ENCODE results near the gene PDE11A.

Gene PDE11A

DNA sequence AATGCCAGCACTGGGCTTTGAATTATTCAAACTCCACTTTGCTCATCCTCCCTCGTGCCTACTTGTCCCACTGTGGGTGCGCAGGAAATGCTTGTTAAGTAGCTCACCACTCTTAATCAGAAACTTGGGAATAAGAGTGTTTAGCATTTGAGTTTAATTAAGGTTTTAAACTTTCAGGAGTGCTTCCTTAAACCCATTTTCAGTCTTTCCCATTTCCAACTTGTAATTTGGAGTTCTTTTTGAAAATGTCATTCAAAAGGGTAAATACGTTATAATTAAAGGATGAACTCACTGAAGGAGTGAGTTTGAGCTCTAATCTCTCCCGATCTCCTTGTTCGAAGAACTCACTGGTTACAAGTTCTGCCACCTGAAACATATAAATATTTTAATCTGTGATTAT is 403.4 kb downstream of the PDE11A start:
- no peak for DNase-seq (ENCODE audit: low read depth)

GRCh38 chr2:177668617-177669016 is 404.0 kb downstream of the PDE11A start:
- no peak for DNase-seq (ENCODE audit: low read depth)

DNA sequence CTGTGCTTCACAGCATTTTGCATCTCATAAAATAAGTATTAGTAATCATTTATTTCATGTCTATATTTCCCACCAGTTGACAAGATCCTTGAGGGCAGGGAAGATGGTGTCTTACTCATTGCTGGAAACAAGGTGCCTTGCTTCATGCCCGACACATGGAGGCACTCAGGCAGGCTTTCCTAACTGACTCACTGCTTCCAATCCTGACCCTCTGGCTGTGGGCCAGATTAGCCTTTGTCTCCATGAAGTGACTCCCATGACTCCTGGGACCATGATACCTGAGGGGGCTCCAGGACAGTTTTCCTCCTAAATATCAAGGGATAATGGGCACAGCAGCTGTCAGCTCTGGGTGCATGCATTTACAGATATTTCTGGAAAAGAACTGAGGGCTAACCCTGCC is 405.0 kb downstream of the PDE11A start:
- DNase-seq (ENCODE audit: low read depth): no peak

DNA sequence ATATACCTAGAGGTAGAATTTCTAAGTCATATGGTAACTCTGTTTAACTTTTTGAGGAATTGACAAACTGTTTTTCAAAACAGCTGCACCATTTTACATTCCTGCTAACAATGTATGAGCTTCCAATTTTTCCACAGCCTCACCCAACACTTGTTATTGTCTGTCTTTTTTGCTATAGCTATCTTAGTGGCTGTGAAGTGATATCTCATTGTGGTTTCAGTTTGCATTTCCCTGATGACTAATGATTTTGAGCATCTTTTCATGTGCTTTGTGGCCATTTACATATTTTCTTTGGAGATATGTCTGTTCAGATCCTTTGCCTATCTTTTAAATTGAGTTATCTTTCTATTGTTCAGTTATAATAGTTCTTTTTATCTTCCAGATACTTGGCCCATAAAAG is 406.2 kb downstream of the PDE11A start:
- DNase-seq (ENCODE audit: low read depth): no peak

DNA sequence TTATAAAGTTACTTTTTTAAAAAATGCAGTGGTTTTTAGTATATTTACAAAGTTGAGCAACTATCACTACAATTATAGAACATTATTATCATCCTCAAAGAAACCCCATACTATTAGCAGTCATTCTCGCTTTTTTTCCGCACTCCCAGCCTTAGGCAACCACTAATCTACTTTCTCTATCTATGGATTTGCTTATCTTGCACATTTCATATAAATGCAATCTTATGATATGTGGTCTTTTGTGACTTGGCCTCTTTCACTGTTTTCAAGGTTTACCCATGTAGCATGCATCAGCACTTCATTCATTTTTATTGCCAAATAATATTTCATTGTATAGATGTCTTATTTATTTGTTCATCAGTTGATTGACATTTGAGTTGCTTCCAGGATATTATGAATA is 406.6 kb downstream of the PDE11A start:
- DNase-seq (ENCODE audit: low read depth): no peak

- DNase-seq (ENCODE audit: low read depth): no peak
These were observed 407.2 kb downstream of the PDE11A start for GRCh38 chr2:177665328-177665727.

DNA sequence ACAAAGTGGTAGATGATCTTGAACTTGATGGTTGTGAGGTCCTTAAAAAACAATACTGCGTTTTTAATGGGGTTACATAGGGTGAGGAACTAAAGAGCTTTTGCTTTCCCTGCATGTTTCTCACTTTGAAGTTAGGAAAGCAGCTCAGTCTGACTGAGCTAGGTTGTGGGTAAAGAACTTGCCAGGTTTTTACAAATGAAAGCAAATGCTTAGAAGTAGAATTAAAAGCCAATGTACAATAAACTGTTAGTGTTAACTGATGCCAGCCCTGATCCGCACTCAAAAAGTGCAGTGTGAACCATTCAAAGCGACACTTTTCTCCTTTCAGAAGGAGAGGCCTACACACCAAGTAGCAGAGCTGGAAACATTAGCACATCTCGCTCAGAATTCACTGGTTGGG is 409.7 kb downstream of the PDE11A start:
- no peak for DNase-seq (ENCODE audit: low read depth)

DNA sequence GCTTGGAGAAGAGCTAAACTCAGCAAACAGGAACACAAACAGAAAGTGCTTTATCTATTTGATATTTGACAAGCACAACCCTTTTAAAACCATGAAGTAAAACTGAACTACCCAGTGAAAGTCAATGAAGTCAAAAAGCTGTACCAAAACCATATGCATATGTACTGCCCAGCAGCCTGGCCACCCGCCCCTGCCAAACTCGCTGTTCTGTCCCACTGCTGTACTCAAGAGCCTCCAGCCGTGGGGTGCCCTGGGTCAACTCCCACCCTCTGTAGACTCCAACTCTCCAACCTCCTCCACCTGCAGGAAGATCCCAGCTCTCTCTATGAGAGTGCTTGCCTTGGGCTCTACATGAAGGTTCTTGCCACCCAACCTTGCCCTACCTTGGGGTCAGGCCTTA is 411.8 kb downstream of the PDE11A start:
- DNase-seq (ENCODE audit: low read depth): no peak

DNA sequence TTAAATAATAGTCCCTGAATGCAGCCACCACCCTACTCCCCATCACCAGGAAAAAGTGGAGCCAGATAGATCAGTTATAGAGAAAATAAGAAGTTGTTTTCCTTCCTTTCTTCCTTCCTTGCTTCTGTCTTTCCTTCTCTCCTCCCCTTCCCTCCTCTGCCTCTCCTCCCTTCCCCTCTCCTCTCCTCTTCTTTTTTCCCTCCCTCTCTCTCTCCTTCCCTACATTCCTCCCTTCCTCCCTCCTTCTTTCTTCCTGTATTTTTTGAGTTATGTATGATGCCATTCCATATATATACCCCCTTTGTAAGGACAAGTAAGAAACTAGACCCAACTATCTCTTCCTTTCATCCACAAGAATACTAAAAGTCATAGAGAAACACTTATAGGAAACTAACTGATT is 414.3 kb downstream of the PDE11A start:
- DNase-seq (ENCODE audit: low read depth): no peak

- DNase-seq (ENCODE audit: low read depth): no peak
These were observed 420.7 kb downstream of the PDE11A start for GRCh38 chr2:177651833-177652232.

GRCh38 chr2:177649568-177650518 is 422.7 kb downstream of the PDE11A start:
- DNase-seq (ENCODE audit: low read depth): no peak

DNA sequence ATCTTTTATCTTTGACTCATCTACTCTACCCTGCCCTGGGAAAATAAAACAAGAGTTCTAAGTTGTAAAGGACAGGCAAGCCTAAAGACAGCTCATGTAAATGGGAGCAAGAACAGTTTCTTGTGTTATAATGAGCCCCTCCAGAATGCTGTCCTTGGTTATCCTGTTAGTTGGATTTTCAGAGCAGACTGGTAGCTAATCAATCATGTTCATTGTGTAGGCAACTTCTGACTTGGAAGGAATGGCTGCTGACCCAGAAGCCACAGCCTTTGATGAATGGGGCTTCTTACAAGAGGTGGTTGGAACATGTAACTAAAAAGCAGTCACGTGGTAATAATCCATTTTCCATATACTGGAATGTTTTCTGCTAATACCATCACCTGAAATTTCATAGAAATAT is 425.8 kb downstream of the PDE11A start:
- DNase-seq (ENCODE audit: low read depth): no peak

GRCh38 chr2:177646241-177646640 is 426.3 kb downstream of the PDE11A start:
- no peak for DNase-seq (ENCODE audit: low read depth)

- no peak for DNase-seq (ENCODE audit: low read depth)
These were observed 431.2 kb downstream of the PDE11A start for GRCh38 chr2:177641331-177641730.

GRCh38 chr2:177640423-177640822 is 432.2 kb downstream of the PDE11A start:
- DNase-seq (ENCODE audit: low read depth): no peak

GRCh38 chr2:177639262-177639914 is 433.2 kb downstream of the PDE11A start:
- DNase-seq (ENCODE audit: low read depth): no peak

- no peak for DNase-seq (ENCODE audit: low read depth)
These were observed 434.1 kb downstream of the PDE11A start for GRCh38 chr2:177638507-177638906.

- no peak for DNase-seq (ENCODE audit: low read depth)
These were observed 435.9 kb downstream of the PDE11A start for GRCh38 chr2:177636672-177637071.

- DNase-seq (ENCODE audit: low read depth): no peak
These were observed 436.9 kb downstream of the PDE11A start for GRCh38 chr2:177635696-177636095.

- DNase-seq (ENCODE audit: low read depth): no peak
These were observed 438.7 kb downstream of the PDE11A start for GRCh38 chr2:177633910-177634294.

DNA sequence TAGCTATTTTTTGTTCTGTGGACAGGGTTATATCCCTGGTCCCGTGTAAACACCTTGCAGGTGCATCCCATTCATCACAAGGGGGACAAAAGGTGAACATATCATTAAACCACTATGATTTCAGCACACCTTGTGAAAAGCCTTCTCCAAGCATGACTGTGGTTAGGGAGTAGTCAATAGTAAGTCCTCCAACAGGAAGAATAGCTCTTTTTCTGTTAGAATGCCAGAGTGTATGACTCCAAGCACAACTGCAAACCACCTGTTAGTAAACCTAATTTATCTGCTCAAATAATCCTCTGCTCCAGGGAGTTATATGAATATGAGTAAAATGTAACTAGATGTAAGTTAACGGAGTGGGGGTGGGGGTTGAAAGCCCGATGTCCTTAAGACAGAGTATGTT is 439.5 kb downstream of the PDE11A start:
- no peak for DNase-seq (ENCODE audit: low read depth)

DNA sequence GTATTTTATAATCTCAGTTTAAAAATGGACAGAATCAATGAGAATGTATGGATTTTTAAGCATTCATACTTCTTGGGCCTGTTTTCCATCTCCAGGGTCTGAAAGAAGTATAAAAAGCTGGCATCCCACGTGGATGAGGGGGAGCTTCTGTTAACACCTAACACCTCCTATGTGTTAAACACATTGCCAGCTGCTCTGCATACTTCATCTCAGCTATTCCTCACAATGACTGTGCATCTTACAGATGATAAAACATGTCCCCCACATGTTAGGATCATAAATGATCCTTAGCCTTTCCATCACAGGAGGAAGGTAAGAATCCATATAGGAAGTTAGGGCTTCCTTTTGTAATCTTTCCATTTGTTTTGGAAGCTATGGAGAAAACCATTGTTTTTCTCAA is 440.9 kb downstream of the PDE11A start:
- DNase-seq (ENCODE audit: low read depth): no peak

DNA sequence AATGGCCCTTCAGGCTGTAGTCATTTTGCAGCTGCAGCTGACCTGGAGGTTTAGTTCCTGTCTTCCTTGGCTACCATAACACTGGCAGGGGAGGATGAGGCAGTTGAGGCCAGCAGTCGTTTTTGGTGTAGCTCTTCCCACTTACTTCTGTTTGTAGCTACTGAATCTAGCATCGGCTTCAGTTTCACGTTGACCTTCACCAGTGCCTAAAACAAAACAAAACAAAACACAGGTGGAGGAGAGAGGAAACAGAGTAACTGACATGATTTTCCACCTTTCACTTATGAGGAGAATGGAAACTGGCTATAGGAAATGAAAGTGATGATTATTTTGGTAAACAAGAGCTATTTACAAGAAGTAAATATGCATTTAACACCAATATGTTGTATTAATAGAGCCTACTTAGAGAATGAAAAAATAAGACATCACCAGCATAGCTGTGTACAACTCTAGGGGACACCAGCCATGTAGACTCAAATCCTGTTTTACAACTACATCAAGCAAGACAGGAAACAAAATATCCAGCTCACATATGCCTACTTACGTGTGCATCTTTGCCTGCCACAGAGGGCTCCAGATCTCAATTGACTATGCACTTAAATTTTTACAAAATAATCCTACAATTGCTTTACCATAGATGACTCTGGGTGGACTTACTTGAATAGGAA is 443.1 kb downstream of the PDE11A start:
- DNase-seq (ENCODE audit: low read depth): no peak

Data from stimulated activated CD8-positive, alpha-beta memory T cell treated with anti-CD3 and anti-CD28 coated beads, Interleukin-15, amount 100 ng/mL, for 1 hour (primary cell).